GM18858 (cell line): Measurements from ENCODE around the gene POGZ.
"Not testable (repeated sequence)": the region's sequence is repeated elsewhere in the genome, so short reads cannot be mapped to it uniquely, and the experiment has no call there.

ENCODE experiments used
- ATAC-seq: cut with Tn5 transposase; IDR thresholded peaks from one replicate; pipeline ENCODE4 v1.9.1; 2021; ENCODE audit not compliant: unreplicated experiment

The POGZ gene

GRCh38 chr1:151478140-151478812 lies 19.0 kb upstream of the POGZ start:
- no peak for ATAC-seq

- no peak for ATAC-seq
Observed at GRCh38 chr1:151477066-151477465, 17.8 kb upstream of the POGZ start.

GRCh38 chr1:151476083-151476482 lies 16.8 kb upstream of the POGZ start:
- ATAC-seq: no peak

GRCh38 chr1:151475175-151475574 lies 15.9 kb upstream of the POGZ start:
- ATAC-seq: peak; percentile 87

- no peak for ATAC-seq
Observed at GRCh38 chr1:151474745-151475144, 15.5 kb upstream of the POGZ start.

GRCh38 chr1:151472856-151473731 lies 13.8 kb upstream of the POGZ start:
- no peak for ATAC-seq

- no peak for ATAC-seq
Observed at GRCh38 chr1:151465026-151465425, 5.7 kb upstream of the POGZ start.

GRCh38 chr1:151461694-151462093 lies 2.4 kb upstream of the POGZ start:
- no peak for ATAC-seq

GRCh38 chr1:151458802-151459330 lies 428 bp downstream of the POGZ start:
- no peak for ATAC-seq

- no peak for ATAC-seq
Observed at GRCh38 chr1:151457911-151458801, 1.1 kb downstream of the POGZ start.

- ATAC-seq: no peak
Observed at GRCh38 chr1:151455966-151456365, 3.3 kb downstream of the POGZ start.

- no peak for ATAC-seq
Observed at GRCh38 chr1:151455231-151455630, 4.1 kb downstream of the POGZ start.

GRCh38 chr1:151447696-151448095 lies 11.6 kb downstream of the POGZ start:
- ATAC-seq: no peak

GRCh38 chr1:151444783-151445177 lies 14.5 kb downstream of the POGZ start:
- ATAC-seq: no peak

GRCh38 chr1:151443846-151444782 lies 15.2 kb downstream of the POGZ start:
- no peak for ATAC-seq

GRCh38 chr1:151437396-151437795 lies 21.9 kb downstream of the POGZ start:
- ATAC-seq: not testable (repeated sequence)

GRCh38 chr1:151436985-151437384 lies 22.3 kb downstream of the POGZ start:
- no peak for ATAC-seq

- no peak for ATAC-seq
Observed at GRCh38 chr1:151435174-151435573, 24.1 kb downstream of the POGZ start.

GRCh38 chr1:151433827-151434226 lies 25.5 kb downstream of the POGZ start:
- ATAC-seq: not testable (repeated sequence)

GRCh38 chr1:151428068-151428467 lies 31.2 kb downstream of the POGZ start:
- ATAC-seq: no peak
